GM12891 (cell line): Measurements from ENCODE around the gene LAMB4.

Source experiments
- PAX5 ChIP-seq: IDR thresholded peaks from 2 replicates; pipeline ENCODE4 v1.6.1; 2011; ENCODE audit warnings: low read length, moderate library complexity, mild to moderate bottlenecking; ENCODE audit not compliant: insufficient read depth, severe bottlenecking
- POLR2A ChIP-seq: IDR thresholded peaks from 2 replicates; pipeline ENCODE4 v1.6.1; 2011; ENCODE audit warnings: low read depth, low read length, control low read depth
- POLR2AphosphoS5 ChIP-seq: IDR thresholded peaks from 2 replicates; pipeline ENCODE4 v1.6.1; 2011; ENCODE audit warnings: low read depth, low read length, control low read depth
- POU2F2 ChIP-seq: IDR thresholded peaks from 2 replicates; pipeline ENCODE4 v1.6.1; 2011; ENCODE audit warnings: low read depth, mild to moderate bottlenecking, control low read depth, low read length, moderate library complexity
- TAF1 ChIP-seq: IDR thresholded peaks from 2 replicates; pipeline ENCODE4 v1.6.1; 2011; ENCODE audit warnings: low read depth, low read length, control low read depth

GRCh38 chr7:108007261-108007660, 122.9 kb downstream of the LAMB4 start:
- no peak for TF ChIP-seq POLR2AphosphoS5
- TF ChIP-seq TAF1: no peak
- no peak for TF ChIP-seq POLR2A
- no peak for TF ChIP-seq PAX5
- no peak for TF ChIP-seq POU2F2
